KBM-7 (cell line): ENCODE data around the gene NSUN6.
"Not testable (repeated sequence)": the region's sequence is repeated elsewhere in the genome, so short reads cannot be mapped to it uniquely, and the experiment has no call there.

Source experiments
- DNase-seq: peaks from one replicate; pipeline ENCODE4 v3.0.0-alpha.2; 2015
- in situ Hi-C: fragments of 300-500 bp; cut with MboI; formaldehyde crosslinking; loops from 2 replicates; pipeline ENCODE4 v1.14.3; 2020; ENCODE audit warnings: low sequenced_read_pairs, low pct_unique_long_range_greater_than_20kb, mixed read lengths

The NSUN6 gene

GRCh38 chr10:18571780-18572179, 79.6 kb downstream of the NSUN6 start:
- DNase-seq, result no peak
- in situ Hi-C loops, result no loop called here

GRCh38 chr10:18571076-18571475, 80.3 kb downstream of the NSUN6 start:
- DNase-seq, result no peak
- in situ Hi-C loops, result no loop called here

GRCh38 chr10:18570386-18570785, 81.0 kb downstream of the NSUN6 start:
- DNase-seq, in situ Hi-C loops: not testable (repeated sequence)

GRCh38 chr10:18567343-18567856, 84.0 kb downstream of the NSUN6 start:
- DNase-seq, result no peak
- in situ Hi-C loops, result no loop called here

- no peak for DNase-seq
- in situ Hi-C loops, result no loop called here
Measured at GRCh38 chr10:18566177-18566576, 85.2 kb downstream of the NSUN6 start.

- no peak for DNase-seq
- in situ Hi-C loops, result no loop called here
Measured at GRCh38 chr10:18565006-18565405, 86.4 kb downstream of the NSUN6 start.

GRCh38 chr10:18563003-18563726, 88.2 kb downstream of the NSUN6 start:
- no peak for DNase-seq
- in situ Hi-C loops, result no loop called here

GRCh38 chr10:18561861-18562551, 89.4 kb downstream of the NSUN6 start:
- DNase-seq, result no peak

GRCh38 chr10:18557960-18558359, 93.4 kb downstream of the NSUN6 start:
- DNase-seq, result no peak
- in situ Hi-C loops, result no loop called here

More at GRCh38 chr10:18561861-18562551, 89.4 kb downstream of the NSUN6 start:
- in situ Hi-C loops, result no loop called here

- no peak for DNase-seq
- in situ Hi-C loops, result no loop called here
Measured at GRCh38 chr10:18556522-18557147, 94.8 kb downstream of the NSUN6 start.

GRCh38 chr10:18554479-18554878, 96.9 kb downstream of the NSUN6 start:
- in situ Hi-C loops, result no loop called here
- no peak for DNase-seq

GRCh38 chr10:18551473-18551872, 99.9 kb downstream of the NSUN6 start:
- no peak for DNase-seq
- in situ Hi-C loops, result no loop called here

- no peak for DNase-seq
- in situ Hi-C loops, result no loop called here
Measured at GRCh38 chr10:18549105-18549504, 102.3 kb downstream of the NSUN6 start.

GRCh38 chr10:18545621-18546305, 105.6 kb downstream of the NSUN6 start:
- peak; percentile 29 for DNase-seq
- in situ Hi-C loops, result no loop called here

GRCh38 chr10:18542832-18543231, 108.6 kb downstream of the NSUN6 start:
- DNase-seq, result no peak
- in situ Hi-C loops, result no loop called here

GRCh38 chr10:18540195-18540594, 111.2 kb downstream of the NSUN6 start:
- no peak for DNase-seq
- in situ Hi-C loops, result no loop called here

- in situ Hi-C loops, result no loop called here
- DNase-seq, result no peak
Measured at GRCh38 chr10:18539335-18539734, 112.1 kb downstream of the NSUN6 start.

GRCh38 chr10:18533896-18534295, 117.5 kb downstream of the NSUN6 start:
- in situ Hi-C loops, result no loop called here
- no peak for DNase-seq

- in situ Hi-C loops, result no loop called here
- DNase-seq, result no peak
Measured at GRCh38 chr10:18532881-18533535, 118.4 kb downstream of the NSUN6 start.
